ENCODE data around the gene NTRK2. TPM values are rescaled to one million over a fixed set of nuclear protein-coding genes. Genes with fewer than 3 reads are reported as not detected.

The NTRK2 gene
- total RNA-seq, 1 experiment from 2014 or later: not detected

DNA sequence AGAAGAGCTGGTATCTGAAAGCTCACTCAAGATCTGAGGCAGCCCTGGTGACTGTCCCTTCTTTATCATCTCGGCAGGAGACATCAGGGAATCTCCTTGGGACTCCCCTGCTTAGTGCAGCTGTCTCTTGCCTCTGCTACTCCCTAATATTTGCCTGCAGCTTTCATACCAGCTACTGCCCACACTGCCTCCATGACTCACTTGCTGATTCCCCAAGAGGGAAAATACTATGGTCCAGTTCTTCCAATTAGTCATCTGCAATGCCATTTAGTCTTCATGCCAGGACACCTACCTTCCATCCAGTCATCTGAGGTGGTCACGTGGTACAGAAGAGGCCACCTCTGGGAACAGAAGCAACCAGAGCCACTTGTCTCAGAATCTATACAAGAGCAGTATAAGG lies 270.8 kb downstream of the NTRK2 start:
- ChIA-PET POLR2A (no interaction called here), CTCF (interaction anchor here (1.0 kb wide), 1 partner anchor 319 kb away, joined by 3 read pairs; no protein-coding TSS in a partner anchor)
- no peak for ATAC-seq

More for the DNA sequence above, 270.8 kb downstream of the NTRK2 start:
- RAD21 ChIA-PET (ENCODE audit: low non-redundant PET in 1 of 2, low total read pairs in 2 of 2, uncharacterized antibody in 2 of 2, unreplicated experiment in 2 of 2): no interaction called here
- H3K4me3 ChIP-seq (replicated peaks in 1 of 2; ENCODE audit: low read depth in 1 of 2, low read length in 2 of 2): no peak overlapping the region
- no peak overlapping the region for H3K27ac ChIP-seq (ENCODE audit: low read depth, low read length)
- H3K27me3 ChIP-seq (ENCODE audit: insufficient read depth, low read length): no peaks in the 10 kb centered on the region
- no peak overlapping the region for H3K4me2 ChIP-seq (ENCODE audit: low read length)
- H3K9me2 ChIP-seq (ENCODE audit: insufficient read depth): no peaks in the 10 kb centered on the region
- no peaks in the 10 kb centered on the region for H3K79me2 ChIP-seq (ENCODE audit: insufficient read depth, low read length)
- no peaks in the 10 kb centered on the region for H4K20me1 ChIP-seq (ENCODE audit: insufficient read depth)
- no peak overlapping the region for H2AFZ ChIP-seq (ENCODE audit: low read depth, low read length, poor library complexity, severe bottlenecking)
- DNase-seq (ENCODE audit: low read depth, low spot score): no peak
- no peak overlapping the region for H3K9ac ChIP-seq (ENCODE audit: low read length)
- TF ChIP-seq, protein P1, sequence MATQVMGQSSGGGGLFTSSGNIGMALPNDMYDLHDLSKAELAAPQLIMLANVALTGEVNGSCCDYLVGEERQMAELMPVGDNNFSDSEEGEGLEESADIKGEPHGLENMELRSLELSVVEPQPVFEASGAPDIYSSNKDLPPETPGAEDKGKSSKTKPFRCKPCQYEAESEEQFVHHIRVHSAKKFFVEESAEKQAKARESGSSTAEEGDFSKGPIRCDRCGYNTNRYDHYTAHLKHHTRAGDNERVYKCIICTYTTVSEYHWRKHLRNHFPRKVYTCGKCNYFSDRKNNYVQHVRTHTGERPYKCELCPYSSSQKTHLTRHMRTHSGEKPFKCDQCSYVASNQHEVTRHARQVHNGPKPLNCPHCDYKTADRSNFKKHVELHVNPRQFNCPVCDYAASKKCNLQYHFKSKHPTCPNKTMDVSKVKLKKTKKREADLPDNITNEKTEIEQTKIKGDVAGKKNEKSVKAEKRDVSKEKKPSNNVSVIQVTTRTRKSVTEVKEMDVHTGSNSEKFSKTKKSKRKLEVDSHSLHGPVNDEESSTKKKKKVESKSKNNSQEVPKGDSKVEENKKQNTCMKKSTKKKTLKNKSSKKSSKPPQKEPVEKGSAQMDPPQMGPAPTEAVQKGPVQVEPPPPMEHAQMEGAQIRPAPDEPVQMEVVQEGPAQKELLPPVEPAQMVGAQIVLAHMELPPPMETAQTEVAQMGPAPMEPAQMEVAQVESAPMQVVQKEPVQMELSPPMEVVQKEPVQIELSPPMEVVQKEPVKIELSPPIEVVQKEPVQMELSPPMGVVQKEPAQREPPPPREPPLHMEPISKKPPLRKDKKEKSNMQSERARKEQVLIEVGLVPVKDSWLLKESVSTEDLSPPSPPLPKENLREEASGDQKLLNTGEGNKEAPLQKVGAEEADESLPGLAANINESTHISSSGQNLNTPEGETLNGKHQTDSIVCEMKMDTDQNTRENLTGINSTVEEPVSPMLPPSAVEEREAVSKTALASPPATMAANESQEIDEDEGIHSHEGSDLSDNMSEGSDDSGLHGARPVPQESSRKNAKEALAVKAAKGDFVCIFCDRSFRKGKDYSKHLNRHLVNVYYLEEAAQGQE (IDR thresholded peaks at IDR 0.05; ENCODE audit: low read depth): no peak
- TF ChIP-seq, protein P2, sequence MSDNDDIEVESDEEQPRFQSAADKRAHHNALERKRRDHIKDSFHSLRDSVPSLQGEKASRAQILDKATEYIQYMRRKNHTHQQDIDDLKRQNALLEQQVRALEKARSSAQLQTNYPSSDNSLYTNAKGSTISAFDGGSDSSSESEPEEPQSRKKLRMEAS (IDR thresholded peaks at IDR 0.05): no peak
- TF ChIP-seq POLR2A (IDR thresholded peaks at IDR 0.05; ENCODE audit: borderline replicate concordance, extremely low read depth, insufficient read depth, insufficient read length): no peak
- TF ChIP-seq CEBPB (IDR thresholded peaks at IDR 0.05; ENCODE audit: low read depth): no peak
- no peak for TF ChIP-seq POLR2AphosphoS5 (IDR thresholded peaks at IDR 0.05; ENCODE audit: low read depth, low read length)
- TF ChIP-seq SIN3A (IDR thresholded peaks at IDR 0.05; ENCODE audit: low read depth): no peak
- no peak for TF ChIP-seq ZFX (IDR thresholded peaks at IDR 0.05)
- TF ChIP-seq YY1 (IDR thresholded peaks at IDR 0.05; ENCODE audit: extremely low read depth, insufficient replicate concordance, low read depth, low read length): no peak
- TF ChIP-seq EGR1 (IDR thresholded peaks at IDR 0.05; ENCODE audit: low read depth): no peak
- TF ChIP-seq TCF7L2 (IDR thresholded peaks at IDR 0.05; ENCODE audit: borderline replicate concordance, extremely low read depth, insufficient read depth, insufficient read length): no peak
- TF ChIP-seq EZH2phosphoT487 (IDR thresholded peaks at IDR 0.05; ENCODE audit: borderline replicate concordance): no peak
- TF ChIP-seq CBX3 (IDR thresholded peaks at IDR 0.05; ENCODE audit: low read depth): no peak
- no peaks in the 10 kb centered on the region for H3K9me3 ChIP-seq (ENCODE audit: control insufficient read depth in 1 of 2, insufficient read depth in 1 of 2, low read depth in 1 of 2, low read length in 2 of 2)
- peaks cover 0 to 5% of the 10 kb centered on the region in 2 experiments; a peak in 1 of 4 replicates for H3K4me1 ChIP-seq (ENCODE audit: control insufficient read depth in 1 of 2, insufficient read depth in 2 of 2, low read length in 2 of 2)
- no peaks in the 10 kb centered on the region for H3K36me3 ChIP-seq (ENCODE audit: control insufficient read depth in 1 of 2, insufficient read depth in 2 of 2, low read length in 2 of 2)
- intact Hi-C loops (cut with micrococcal nuclease): no loop called here
- BruUV-seq (replicated peaks): no TSS peak

Measured in HCT116 (cell line).